Measurements from ENCODE around the gene TCERG1L.

Gene TCERG1L

GRCh38 chr10:131203456-131204357, 107.8 kb downstream of the TCERG1L start:
- no peak for DNase-seq

GRCh38 chr10:131202990-131203389, 108.5 kb downstream of the TCERG1L start:
- no peak for DNase-seq

- DNase-seq, result no peak
Observed at GRCh38 chr10:131201741-131202515, 109.6 kb downstream of the TCERG1L start.

GRCh38 chr10:131200856-131201470, 110.6 kb downstream of the TCERG1L start:
- DNase-seq, result no peak

- DNase-seq, result no peak
Observed at GRCh38 chr10:131199646-131200045, 111.9 kb downstream of the TCERG1L start.

- DNase-seq, result no peak
Observed at GRCh38 chr10:131198843-131199242, 112.7 kb downstream of the TCERG1L start.

GRCh38 chr10:131198401-131198800, 113.1 kb downstream of the TCERG1L start:
- no peak for DNase-seq

- no peak for DNase-seq
Observed at GRCh38 chr10:131196176-131196885, 115.2 kb downstream of the TCERG1L start.

GRCh38 chr10:131195558-131196159, 115.9 kb downstream of the TCERG1L start:
- DNase-seq, result no peak

GRCh38 chr10:131195116-131195515, 116.4 kb downstream of the TCERG1L start:
- DNase-seq, result no peak

GRCh38 chr10:131193923-131194322, 117.6 kb downstream of the TCERG1L start:
- DNase-seq, result no peak

- no peak for DNase-seq
Observed at GRCh38 chr10:131188494-131188893, 123.0 kb downstream of the TCERG1L start.

- DNase-seq, result peak; percentile 56
Observed at GRCh38 chr10:131187926-131188325, 123.6 kb downstream of the TCERG1L start.

GRCh38 chr10:131187274-131187673, 124.2 kb downstream of the TCERG1L start:
- DNase-seq, result no peak

GRCh38 chr10:131186547-131187253, 124.8 kb downstream of the TCERG1L start:
- DNase-seq, result no peak

GRCh38 chr10:131184503-131184902, 127.0 kb downstream of the TCERG1L start:
- no peak for DNase-seq

GRCh38 chr10:131183546-131184045, 127.9 kb downstream of the TCERG1L start:
- DNase-seq, result no peak

GRCh38 chr10:131181456-131181855, 130.1 kb downstream of the TCERG1L start:
- no peak for DNase-seq

- no peak for DNase-seq
Observed at GRCh38 chr10:131180740-131181415, 130.6 kb downstream of the TCERG1L start.

- no peak for DNase-seq
Observed at GRCh38 chr10:131180086-131180485, 131.4 kb downstream of the TCERG1L start.

GRCh38 chr10:131179361-131179760, 132.2 kb downstream of the TCERG1L start:
- no peak for DNase-seq

All from NCI-H1436 (cell line).